GM23338 (cell line): ENCODE data around the gene OCA2. TPM values are rescaled to one million over a fixed set of nuclear protein-coding genes. Genes with fewer than 3 reads are reported as not detected.

Experiments used
- ATAC-seq: fragments of 200-7000 bp; cut with Tn5 transposase; 3 replicates; pipeline ENCODE4 v1.9.1; 2020
- DNase-seq: peaks from one replicate; pipeline ENCODE4 v3.0.0-alpha.2; 2015; ENCODE audit warnings: low spot score
- H2AFZ ChIP-seq: fragments of 200-600 bp; sonication (generic); 2 replicates; pipeline ENCODE4 v1.8.0; 2016; ENCODE audit warnings: antibody characterized with exemption, mild to moderate bottlenecking, moderate library complexity
- H3F3A ChIP-seq: fragments of 200-600 bp; sonication (generic); replicated peaks from 2 replicates; pipeline ENCODE4 v1.8.0; 2017; ENCODE audit warnings: antibody characterized with exemption, mixed run types, low read depth
- H3K27ac ChIP-seq: fragments of 200-600 bp; sonication (generic); 2 replicates; pipeline ENCODE4 v1.6.1; 2016; ENCODE audit warnings: low read depth
- H3K27me3 ChIP-seq: fragments of 200-600 bp; sonication (generic); 2 replicates; pipeline ENCODE4 v1.8.0; 2016; ENCODE audit warnings: mild to moderate bottlenecking, mixed run types, moderate library complexity; ENCODE audit not compliant: insufficient read depth
- H3K36me3 ChIP-seq: fragments of 200-600 bp; sonication (generic); 2 replicates; pipeline ENCODE4 v1.8.0; 2016; ENCODE audit warnings: mild to moderate bottlenecking; ENCODE audit not compliant: insufficient read depth
- H3K4me1 ChIP-seq: fragments of 200-600 bp; sonication (generic); 2 replicates; pipeline ENCODE4 v1.8.0; 2016; ENCODE audit warnings: mild to moderate bottlenecking, moderate library complexity; ENCODE audit not compliant: insufficient read depth
- H3K4me2 ChIP-seq: fragments of 200-600 bp; sonication (generic); 2 replicates; pipeline ENCODE4 v1.7.1; 2017; ENCODE audit warnings: mixed run types
- H3K4me3 ChIP-seq: fragments of 200-600 bp; sonication (generic); 2 replicates; pipeline ENCODE4 v1.6.1; 2016; ENCODE audit warnings: mixed run types
- H3K79me2 ChIP-seq: fragments of 200-600 bp; sonication (generic); replicated peaks from 2 replicates; pipeline ENCODE4 v1.8.0; 2017; ENCODE audit warnings: mild to moderate bottlenecking; ENCODE audit not compliant: insufficient read depth
- H3K9me2 ChIP-seq: fragments of 200-600 bp; sonication (generic); 2 replicates; pipeline ENCODE4 v1.8.0; 2017; ENCODE audit not compliant: insufficient read depth
- H4K20me1 ChIP-seq: fragments of 200-600 bp; sonication (generic); replicated peaks from 2 replicates; pipeline ENCODE4 v1.8.0; 2017; ENCODE audit warnings: mild to moderate bottlenecking; ENCODE audit not compliant: insufficient read depth
- H3K27ac Mint-ChIP-seq: 2 replicates; pipeline ENCODE4 v1.8.0; 2020; ENCODE audit warnings: inconsistent platforms, mild to moderate bottlenecking, moderate library complexity, mixed read lengths
- H3K27me3 Mint-ChIP-seq: 3 replicates; pipeline ENCODE4 v1.8.0; 2022; ENCODE audit warnings: low read depth, mild to moderate bottlenecking, moderate library complexity, mixed read lengths, inconsistent platforms; ENCODE audit not compliant: insufficient read depth, poor library complexity
- H3K36me3 Mint-ChIP-seq: 3 replicates; pipeline ENCODE4 v1.8.0; 2021; ENCODE audit warnings: low read depth, mild to moderate bottlenecking, inconsistent platforms, moderate library complexity, mixed read lengths
- H3K4me1 Mint-ChIP-seq: 3 replicates; pipeline ENCODE4 v1.8.0; 2020; ENCODE audit warnings: mild to moderate bottlenecking, inconsistent platforms, mixed read lengths
- H3K4me3 Mint-ChIP-seq: 3 replicates; pipeline ENCODE4 v1.8.0; 2021; ENCODE audit warnings: moderate library complexity, mild to moderate bottlenecking, inconsistent platforms, mixed read lengths
- H3K9me3 Mint-ChIP-seq: 3 replicates; pipeline ENCODE4 v1.8.0; 2020; ENCODE audit warnings: moderate library complexity, mild to moderate bottlenecking, inconsistent platforms, mixed read lengths
- CREB1 ChIP-seq: fragments of 250-450 bp; sonication (Bioruptor Pico); IDR thresholded peaks from 2 replicates; pipeline ENCODE4 v1.5.0; 2020; ENCODE audit warnings: low read depth, mild to moderate bottlenecking, moderate library complexity
- EZH2 ChIP-seq: fragments of 200-600 bp; sonication (generic); IDR thresholded peaks from one replicate; pipeline ENCODE4 v1.8.0; 2017; ENCODE audit warnings: antibody characterized with exemption, mild to moderate bottlenecking, low read depth; ENCODE audit not compliant: unreplicated experiment
- EZH2phosphoT487 ChIP-seq: fragments of 200-600 bp; sonication (generic); IDR thresholded peaks from one replicate; pipeline ENCODE4 v1.8.1; 2018; ENCODE audit warnings: antibody characterized with exemption; ENCODE audit not compliant: unreplicated experiment
- JUNB ChIP-seq: IDR thresholded peaks from one replicate; pipeline ENCODE4 v1.6.1; 2016; ENCODE audit warnings: antibody characterized with exemption; ENCODE audit not compliant: unreplicated experiment
- STAT1 ChIP-seq: IDR thresholded peaks from one replicate; pipeline ENCODE4 v1.6.1; 2016; ENCODE audit warnings: antibody characterized with exemption; ENCODE audit not compliant: unreplicated experiment
- ZNF114 ChIP-seq: fragments of 250-450 bp; sonication (Bioruptor Pico); IDR thresholded peaks from 2 replicates; pipeline ENCODE4 v1.5.0; 2020; ENCODE audit warnings: mild to moderate bottlenecking, moderate library complexity
- ZNF331 ChIP-seq: fragments of 250-450 bp; sonication (Bioruptor Pico); IDR thresholded peaks from 2 replicates; pipeline ENCODE4 v1.5.0; 2020; ENCODE audit warnings: low read depth, mild to moderate bottlenecking, moderate library complexity
- polyA plus RNA-seq: library from polyadenylated mRNA; unstranded; fragments of >200 nt; fragmentation: Nextera tagmentation; extraction: Ambion mirVana; gene quantifications from 2 replicates; pipeline ENCODE4 v1.2.1, GENCODE V29; 2016
- total RNA-seq: library from RNA; depleted of rRNA; stranded (reverse); fragments of >200 nt; shearing (Covaris generic); gene quantifications from 2 replicates; pipeline ENCODE4 v1.2.3, GENCODE V29; 2014
- TF ChIP-seq, protein P1 (sequence below): fragments of 250-450 bp; sonication (Bioruptor Pico); IDR thresholded peaks from 2 replicates; pipeline ENCODE4 v1.5.0; 2020; ENCODE audit warnings: mild to moderate bottlenecking, moderate library complexity
- TF ChIP-seq, protein P2 (sequence below): IDR thresholded peaks from 2 replicates; pipeline ENCODE4 v1.6.1; 2016; ENCODE audit warnings: antibody characterized with exemption
- TF ChIP-seq, protein P3 (sequence below): IDR thresholded peaks from one replicate; pipeline ENCODE4 v1.6.1; 2018; ENCODE audit warnings: antibody characterized with exemption; ENCODE audit not compliant: unreplicated experiment

OCA2 gene
- total and polyA plus RNA-seq, 2 experiments from 2014 or later: 0.40 to 0.69 TPM

DNA sequence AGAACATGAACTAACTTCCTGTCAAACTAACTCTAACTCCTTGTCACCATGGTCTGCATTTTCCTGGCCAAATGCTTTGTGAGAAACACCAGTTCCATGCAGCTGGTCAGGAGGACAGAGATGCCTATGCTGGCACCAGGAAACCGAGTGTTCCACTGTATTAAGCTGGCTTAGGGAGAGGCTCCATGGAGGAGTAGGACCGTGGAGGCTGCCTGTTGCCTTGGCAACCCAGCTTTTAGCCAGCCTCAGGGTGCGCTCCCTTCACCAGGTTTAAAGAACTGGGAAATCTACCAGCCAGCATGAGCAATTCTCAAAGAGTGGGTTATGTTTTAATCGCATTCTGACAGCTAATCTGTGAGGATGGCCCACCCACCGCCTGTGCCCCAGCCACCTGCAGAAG lies 394.1 kb downstream of the OCA2 start:
- no peak overlapping the region for H3K4me2 ChIP-seq
- H3K4me3 Mint-ChIP-seq: no peak overlapping the region
- TF ChIP-seq, protein P1, sequence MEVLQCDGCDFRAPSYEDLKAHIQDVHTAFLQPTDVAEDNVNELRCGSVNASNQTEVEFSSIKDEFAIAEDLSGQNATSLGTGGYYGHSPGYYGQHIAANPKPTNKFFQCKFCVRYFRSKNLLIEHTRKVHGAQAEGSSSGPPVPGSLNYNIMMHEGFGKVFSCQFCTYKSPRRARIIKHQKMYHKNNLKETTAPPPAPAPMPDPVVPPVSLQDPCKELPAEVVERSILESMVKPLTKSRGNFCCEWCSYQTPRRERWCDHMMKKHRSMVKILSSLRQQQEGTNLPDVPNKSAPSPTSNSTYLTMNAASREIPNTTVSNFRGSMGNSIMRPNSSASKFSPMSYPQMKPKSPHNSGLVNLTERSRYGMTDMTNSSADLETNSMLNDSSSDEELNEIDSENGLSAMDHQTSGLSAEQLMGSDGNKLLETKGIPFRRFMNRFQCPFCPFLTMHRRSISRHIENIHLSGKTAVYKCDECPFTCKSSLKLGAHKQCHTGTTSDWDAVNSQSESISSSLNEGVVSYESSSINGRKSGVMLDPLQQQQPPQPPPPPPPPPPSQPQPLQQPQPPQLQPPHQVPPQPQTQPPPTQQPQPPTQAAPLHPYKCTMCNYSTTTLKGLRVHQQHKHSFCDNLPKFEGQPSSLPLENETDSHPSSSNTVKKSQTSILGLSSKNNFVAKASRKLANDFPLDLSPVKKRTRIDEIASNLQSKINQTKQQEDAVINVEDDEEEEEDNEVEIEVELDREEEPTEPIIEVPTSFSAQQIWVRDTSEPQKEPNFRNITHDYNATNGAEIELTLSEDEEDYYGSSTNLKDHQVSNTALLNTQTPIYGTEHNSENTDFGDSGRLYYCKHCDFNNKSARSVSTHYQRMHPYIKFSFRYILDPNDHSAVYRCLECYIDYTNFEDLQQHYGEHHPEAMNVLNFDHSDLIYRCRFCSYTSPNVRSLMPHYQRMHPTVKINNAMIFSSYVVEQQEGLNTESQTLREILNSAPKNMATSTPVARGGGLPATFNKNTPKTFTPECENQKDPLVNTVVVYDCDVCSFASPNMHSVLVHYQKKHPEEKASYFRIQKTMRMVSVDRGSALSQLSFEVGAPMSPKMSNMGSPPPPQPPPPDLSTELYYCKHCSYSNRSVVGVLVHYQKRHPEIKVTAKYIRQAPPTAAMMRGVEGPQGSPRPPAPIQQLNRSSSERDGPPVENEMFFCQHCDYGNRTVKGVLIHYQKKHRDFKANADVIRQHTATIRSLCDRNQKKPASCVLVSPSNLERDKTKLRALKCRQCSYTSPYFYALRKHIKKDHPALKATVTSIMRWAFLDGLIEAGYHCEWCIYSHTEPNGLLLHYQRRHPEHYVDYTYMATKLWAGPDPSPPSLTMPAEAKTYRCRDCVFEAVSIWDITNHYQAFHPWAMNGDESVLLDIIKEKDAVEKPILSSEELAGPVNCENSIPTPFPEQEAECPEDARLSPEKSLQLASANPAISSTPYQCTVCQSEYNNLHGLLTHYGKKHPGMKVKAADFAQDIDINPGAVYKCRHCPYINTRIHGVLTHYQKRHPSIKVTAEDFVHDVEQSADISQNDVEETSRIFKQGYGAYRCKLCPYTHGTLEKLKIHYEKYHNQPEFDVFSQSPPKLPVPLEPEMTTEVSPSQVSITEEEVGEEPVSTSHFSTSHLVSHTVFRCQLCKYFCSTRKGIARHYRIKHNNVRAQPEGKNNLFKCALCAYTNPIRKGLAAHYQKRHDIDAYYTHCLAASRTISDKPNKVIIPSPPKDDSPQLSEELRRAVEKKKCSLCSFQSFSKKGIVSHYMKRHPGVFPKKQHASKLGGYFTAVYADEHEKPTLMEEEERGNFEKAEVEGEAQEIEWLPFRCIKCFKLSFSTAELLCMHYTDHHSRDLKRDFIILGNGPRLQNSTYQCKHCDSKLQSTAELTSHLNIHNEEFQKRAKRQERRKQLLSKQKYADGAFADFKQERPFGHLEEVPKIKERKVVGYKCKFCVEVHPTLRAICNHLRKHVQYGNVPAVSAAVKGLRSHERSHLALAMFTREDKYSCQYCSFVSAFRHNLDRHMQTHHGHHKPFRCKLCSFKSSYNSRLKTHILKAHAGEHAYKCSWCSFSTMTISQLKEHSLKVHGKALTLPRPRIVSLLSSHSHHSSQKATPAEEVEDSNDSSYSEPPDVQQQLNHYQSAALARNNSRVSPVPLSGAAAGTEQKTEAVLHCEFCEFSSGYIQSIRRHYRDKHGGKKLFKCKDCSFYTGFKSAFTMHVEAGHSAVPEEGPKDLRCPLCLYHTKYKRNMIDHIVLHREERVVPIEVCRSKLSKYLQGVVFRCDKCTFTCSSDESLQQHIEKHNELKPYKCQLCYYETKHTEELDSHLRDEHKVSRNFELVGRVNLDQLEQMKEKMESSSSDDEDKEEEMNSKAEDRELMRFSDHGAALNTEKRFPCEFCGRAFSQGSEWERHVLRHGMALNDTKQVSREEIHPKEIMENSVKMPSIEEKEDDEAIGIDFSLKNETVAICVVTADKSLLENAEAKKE (CRISPR knock-in tag): no peak
- TF ChIP-seq ZNF331 (CRISPR knock-in tag): no peak
- TF ChIP-seq EZH2phosphoT487: no peak
- TF ChIP-seq CREB1 (CRISPR knock-in tag): no peak
- TF ChIP-seq, protein P2, sequence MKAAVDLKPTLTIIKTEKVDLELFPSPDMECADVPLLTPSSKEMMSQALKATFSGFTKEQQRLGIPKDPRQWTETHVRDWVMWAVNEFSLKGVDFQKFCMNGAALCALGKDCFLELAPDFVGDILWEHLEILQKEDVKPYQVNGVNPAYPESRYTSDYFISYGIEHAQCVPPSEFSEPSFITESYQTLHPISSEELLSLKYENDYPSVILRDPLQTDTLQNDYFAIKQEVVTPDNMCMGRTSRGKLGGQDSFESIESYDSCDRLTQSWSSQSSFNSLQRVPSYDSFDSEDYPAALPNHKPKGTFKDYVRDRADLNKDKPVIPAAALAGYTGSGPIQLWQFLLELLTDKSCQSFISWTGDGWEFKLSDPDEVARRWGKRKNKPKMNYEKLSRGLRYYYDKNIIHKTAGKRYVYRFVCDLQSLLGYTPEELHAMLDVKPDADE: no peak
- TF ChIP-seq JUNB: no peak
- no peak for TF ChIP-seq ZNF114 (CRISPR knock-in tag)
- TF ChIP-seq STAT1: no peak
- TF ChIP-seq EZH2: no peak
- TF ChIP-seq, protein P3, sequence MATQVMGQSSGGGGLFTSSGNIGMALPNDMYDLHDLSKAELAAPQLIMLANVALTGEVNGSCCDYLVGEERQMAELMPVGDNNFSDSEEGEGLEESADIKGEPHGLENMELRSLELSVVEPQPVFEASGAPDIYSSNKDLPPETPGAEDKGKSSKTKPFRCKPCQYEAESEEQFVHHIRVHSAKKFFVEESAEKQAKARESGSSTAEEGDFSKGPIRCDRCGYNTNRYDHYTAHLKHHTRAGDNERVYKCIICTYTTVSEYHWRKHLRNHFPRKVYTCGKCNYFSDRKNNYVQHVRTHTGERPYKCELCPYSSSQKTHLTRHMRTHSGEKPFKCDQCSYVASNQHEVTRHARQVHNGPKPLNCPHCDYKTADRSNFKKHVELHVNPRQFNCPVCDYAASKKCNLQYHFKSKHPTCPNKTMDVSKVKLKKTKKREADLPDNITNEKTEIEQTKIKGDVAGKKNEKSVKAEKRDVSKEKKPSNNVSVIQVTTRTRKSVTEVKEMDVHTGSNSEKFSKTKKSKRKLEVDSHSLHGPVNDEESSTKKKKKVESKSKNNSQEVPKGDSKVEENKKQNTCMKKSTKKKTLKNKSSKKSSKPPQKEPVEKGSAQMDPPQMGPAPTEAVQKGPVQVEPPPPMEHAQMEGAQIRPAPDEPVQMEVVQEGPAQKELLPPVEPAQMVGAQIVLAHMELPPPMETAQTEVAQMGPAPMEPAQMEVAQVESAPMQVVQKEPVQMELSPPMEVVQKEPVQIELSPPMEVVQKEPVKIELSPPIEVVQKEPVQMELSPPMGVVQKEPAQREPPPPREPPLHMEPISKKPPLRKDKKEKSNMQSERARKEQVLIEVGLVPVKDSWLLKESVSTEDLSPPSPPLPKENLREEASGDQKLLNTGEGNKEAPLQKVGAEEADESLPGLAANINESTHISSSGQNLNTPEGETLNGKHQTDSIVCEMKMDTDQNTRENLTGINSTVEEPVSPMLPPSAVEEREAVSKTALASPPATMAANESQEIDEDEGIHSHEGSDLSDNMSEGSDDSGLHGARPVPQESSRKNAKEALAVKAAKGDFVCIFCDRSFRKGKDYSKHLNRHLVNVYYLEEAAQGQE: no peak
- H3K27ac Mint-ChIP-seq: no peak overlapping the region
- H3K9me3 Mint-ChIP-seq: peaks cover 4% of the 10 kb centered on the region; the same call in 1 of the 3 replicates
- H3K4me3 ChIP-seq: no peak overlapping the region
- H3K27me3 ChIP-seq: no peaks in the 10 kb centered on the region
- H3K27ac ChIP-seq: no peak overlapping the region
- ATAC-seq: no peak
- no peaks in the 10 kb centered on the region for H3K79me2 ChIP-seq
- no peak overlapping the region for H2AFZ ChIP-seq
- H4K20me1 ChIP-seq: no peaks in the 10 kb centered on the region
- DNase-seq: no peak
- H3K36me3 ChIP-seq: no peaks in the 10 kb centered on the region
- peaks cover 11% of the 10 kb centered on the region for H3K9me2 ChIP-seq
- H3K36me3 Mint-ChIP-seq: no peaks in the 10 kb centered on the region; the same call in 2 of the 3 replicates
- H3F3A ChIP-seq: no peaks in the 10 kb centered on the region
- H3K4me1 Mint-ChIP-seq: peaks cover 3% of the 10 kb centered on the region; the same call in 2 of the 3 replicates
- 0 out of 2 replicates have a peak, but pooled peaks cover 4% of the 10 kb centered on the region for H3K4me1 ChIP-seq
- no peaks in the 10 kb centered on the region for H3K27me3 Mint-ChIP-seq
